GM12878 (cell line): Measurements from ENCODE around the gene EPHB1. TPM values are rescaled to one million over a fixed set of nuclear protein-coding genes. Genes with fewer than 3 reads are reported as not detected.

Experiments used
- ATAC-seq: fragments of 200-7000 bp; cut with Tn5 transposase; 3 replicates; pipeline ENCODE4 v1.9.1; 2020; ENCODE audit warnings: mild to moderate bottlenecking, moderate library complexity
- BruUV-seq: library from RNA; stranded (reverse); fragments of 400-500 nt; replicated peaks from 2 replicates; lab custom pipeline; 2021; lab: Mats Ljungman, UMichigan
- CTCF ChIA-PET: fragments of 300-600 bp; sonication (Branson Sonifier 250); formaldehyde crosslinking; extraction: SDS; loops from one replicate; lab custom pipeline; 2021; ENCODE audit warnings: inconsistent platforms; lab: Yijun Ruan, JAX
- POLR2A ChIA-PET: fragments of 350-600 bp; formaldehyde crosslinking; extraction: SDS; loops from one replicate; lab custom pipeline; 2021; ENCODE audit warnings: inconsistent platforms; lab: Charles Lee
- RAD21 ChIA-PET: fragments of 300-600 bp; sonication (Branson Sonifier 250); formaldehyde crosslinking; loops from one replicate; lab custom pipeline; 2023; ENCODE audit warnings: antibody characterized with exemption; ENCODE audit not compliant: unreplicated experiment; lab: Charles Lee
- SMC1A ChIA-PET: fragments of 300-600 bp; sonication (Branson Sonifier 250); formaldehyde crosslinking; loops from one replicate; lab custom pipeline; 2023; ENCODE audit not compliant: unreplicated experiment, uncharacterized antibody; lab: Charles Lee
- DNase-seq: peaks from one replicate; pipeline ENCODE4 v3.0.0-alpha.2; 2011; ENCODE audit warnings: low read depth, low spot score
- FAIRE-seq: peaks from 3 replicates; lab custom pipeline; 2011; peaks lifted over from hg19 to GRCh38; lab: Jason Lieb, UNC
- H2AFZ ChIP-seq: 2 replicates; pipeline ENCODE4 v1.6.0; 2011; ENCODE audit warnings: low read depth, low read length, control low read depth; ENCODE audit not compliant: control insufficient read depth
- H3K27ac ChIP-seq: 2 replicates; pipeline ENCODE4 v1.5.1; 2011; ENCODE audit warnings: control low read depth; ENCODE audit not compliant: control insufficient read depth, insufficient read depth
- H3K27me3 ChIP-seq, 2 experiments: replicated peaks in 1 of 2; 2 replicates each; pipeline versions ENCODE4 v1.6.0 to v1.6.1; 2011; ENCODE audit warnings: low read length in 1 of 2; ENCODE audit not compliant: control insufficient read depth in 2 of 2, insufficient read depth in 2 of 2
- H3K36me3 ChIP-seq, 2 experiments: 2 replicates each; pipeline ENCODE4 v1.5.1; 2011; ENCODE audit warnings: low read length in 1 of 2; ENCODE audit not compliant: control insufficient read depth in 2 of 2, insufficient read depth in 2 of 2
- H3K4me1 ChIP-seq: 2 replicates; pipeline ENCODE4 v1.6.1; 2011; ENCODE audit warnings: mild to moderate bottlenecking, low read length, moderate library complexity, mixed read lengths; ENCODE audit not compliant: control insufficient read depth, insufficient read depth
- H3K4me2 ChIP-seq: 2 replicates; pipeline ENCODE4 v1.6.0; 2011; ENCODE audit warnings: control low read depth; ENCODE audit not compliant: control insufficient read depth, insufficient read depth
- H3K4me3 ChIP-seq: fragments of 200-600 bp; sonication (generic); 2 replicates; pipeline ENCODE4 v1.5.1; 2016
- H3K79me2 ChIP-seq: 2 replicates; pipeline ENCODE4 v1.6.0; 2011; ENCODE audit warnings: low read length; ENCODE audit not compliant: control insufficient read depth, insufficient read depth
- H3K9ac ChIP-seq: 2 replicates; pipeline ENCODE4 v1.8.0; 2011; ENCODE audit warnings: low read length, control low read depth, mixed read lengths; ENCODE audit not compliant: control insufficient read depth, insufficient read depth
- H3K9me3 ChIP-seq: replicated peaks from 3 replicates; pipeline ENCODE4 v1.5.1; 2011; ENCODE audit warnings: mild to moderate bottlenecking, low read length; ENCODE audit not compliant: control insufficient read depth, insufficient read depth
- H4K20me1 ChIP-seq: 2 replicates; pipeline ENCODE4 v1.6.0; 2011; ENCODE audit not compliant: control insufficient read depth, insufficient read depth
- HCFC1 ChIP-seq: fragments of 150-350 bp; IDR thresholded peaks from 2 replicates; pipeline ENCODE4 v1.6.1; 2014; ENCODE audit warnings: low read length
- ZBTB11 ChIP-seq: fragments of 450-650 bp; formaldehyde crosslinking; IDR thresholded peaks from 2 replicates; pipeline ENCODE4 v1.5.0; 2022; ENCODE audit warnings: mild to moderate bottlenecking, missing genetic modification characterization
- ZNF622 ChIP-seq: fragments of 450-650 bp; IDR thresholded peaks from 2 replicates; pipeline ENCODE4 v1.6.1; 2017; ENCODE audit warnings: mild to moderate bottlenecking, inconsistent platforms
- WGBS: methylation state at CpG from one replicate; pipeline ENCODE4 v1.1.6; 2016; ENCODE audit warnings: low lambda C conversion rate; ENCODE audit not compliant: insufficient replicate concordance, insufficient coverage; ENCODE audit errors: missing lambda C conversion rate; 5-methylcytosine and 5-hydroxymethylcytosine counted together
- in situ Hi-C: fragments of 300-500 bp; cut with MboI; formaldehyde crosslinking; loops from 9 replicates; pipeline ENCODE4 v1.14.3; 2018; ENCODE audit warnings: mixed read lengths
- intact Hi-C: fragments of 100-400 bp; cut with micrococcal nuclease; formaldehyde crosslinking; loops from one replicate; pipeline ENCODE4 v1.14.2; 2022; ENCODE audit not compliant: unreplicated experiment
- polyA plus RNA-seq, 11 experiments: library from polyadenylated mRNA; depleted of rRNA in 4 of 11; unstranded in 6 of 11; stranded (reverse) in 5 of 11; fragments of >200 nt; fragmentation: Nextera tagmentation in 4 of 11; fragmentation: Illumina TruSeq in 1 of 11; extraction: Ambion mirVana in 4 of 11; extraction: Trizol in 1 of 11; gene quantifications; 1 replicate in 1 of 11; 2 replicates in 10 of 11; pipeline versions ENCODE4 v1.2.1 to v1.2.3, GENCODE V29; 2011 to 2016; ENCODE audit warnings: inconsistent platforms in 2 of 11, missing spikeins in 2 of 11, low read depth in 1 of 11
- total RNA-seq, 4 experiments: library from RNA; depleted of rRNA in 3 of 4; stranded (reverse); fragments of >200 nt in 3 of 4; fragmentation: Illumina TruSeq in 1 of 4; extraction: Trizol in 1 of 4; gene quantifications; 2 replicates each; pipeline versions ENCODE4 v1.2.1 to v1.2.3, GENCODE V29; 2013 to 2021

EPHB1 gene
- total and polyA plus RNA-seq, 10 of the 15 experiments (the other 5 are each of a cell fraction or from before 2014, with no cell fraction given) = 0.33 to 23.8 (median 1.2) TPM

DNA sequence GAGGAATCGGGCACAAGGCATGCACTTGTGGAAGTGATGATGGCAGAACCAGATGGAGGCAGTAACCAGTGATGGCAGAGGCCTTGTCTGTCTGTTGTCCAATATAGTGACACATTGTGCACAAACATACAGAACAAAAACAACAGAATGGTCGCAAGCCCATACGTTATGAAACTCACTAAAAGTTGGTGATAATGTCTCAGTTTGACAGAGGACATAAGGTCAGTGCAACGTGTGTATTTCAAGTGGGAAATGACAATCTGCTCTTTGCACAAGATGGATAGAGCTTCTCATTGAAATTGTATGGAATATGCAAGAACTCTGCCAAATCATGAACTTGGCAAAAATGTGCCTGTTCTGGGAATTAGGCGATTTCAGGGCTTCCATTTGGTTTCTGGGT lies 169.2 kb downstream of the EPHB1 start:
- CTCF ChIA-PET = interaction anchor here (1.4 kb wide), 1 partner anchor 17 kb away, joined by 4 read pairs; no protein-coding TSS in a partner anchor
- Histone ChIP-seq H3K36me3 (peaks cover 0 to 4% of the 10 kb centered on the region in 2 experiments; a peak in 3 of 4 replicates), H3K4me1 (no peaks in the 10 kb centered on the region), H3K9ac (no peak overlapping the region), H3K4me3 (no peak overlapping the region), H3K27ac (no peak overlapping the region), H2AFZ (no peak overlapping the region), H3K79me2 (no peaks in the 10 kb centered on the region), H3K4me2 (no peak overlapping the region), H3K9me3 (no peaks in the 10 kb centered on the region; the same call in 2 of the 3 replicates), H4K20me1 (no peaks in the 10 kb centered on the region), H3K27me3 (no peaks in the 10 kb centered on the region)
- SMC1A ChIA-PET = interaction anchor here (1.6 kb wide), 1 partner anchor 26 kb away, joined by 4 read pairs; no protein-coding TSS in a partner anchor
- TF ChIP-seq ZBTB11 = no peak
- no peak for TF ChIP-seq HCFC1
- no peak for TF ChIP-seq ZNF622
- FAIRE-seq (no peak), ATAC-seq (no peak), DNase-seq (no peak)
- intact Hi-C loops (no loop called here), in situ Hi-C loops (no loop called here)
- WGBS = 21% methylated on average over 5 of the region's 5 CpGs
- no TSS peak for BruUV-seq
- RAD21 ChIA-PET = no interaction called here
- POLR2A ChIA-PET = no interaction called here
